Activated B cell treated with CpG ODN at 0.5 μM for 24 hours (primary cell): ENCODE results near the gene XYLT1. TPM values are rescaled to one million over a fixed set of nuclear protein-coding genes. Genes with fewer than 3 reads are reported as not detected.
A peak's percentile ranks its signal among the peaks of the same experiment; 100 is the strongest.

Experiments used
- ATAC-seq: fragments of 200-7000 bp; cut with Tn5 transposase; one replicate; pipeline ENCODE4 v1.10.0; 2021; ENCODE audit warnings: low read depth, mild to moderate bottlenecking, moderate library complexity
- CTCF ChIA-PET: fragments of 350-600 bp; sonication (Branson Sonifier 250); formaldehyde crosslinking; loops from one replicate; lab custom pipeline; 2021; ENCODE audit warnings: antibody characterized with exemption; lab: Charles Lee
- POLR2A ChIA-PET: fragments of 350-600 bp; sonication (Branson Sonifier 250); formaldehyde crosslinking; loops from one replicate; lab custom pipeline; 2021; ENCODE audit warnings: antibody characterized with exemption; lab: Charles Lee
- DNase-seq: peaks from one replicate; pipeline ENCODE4 v3.0.0; 2022
- H3K27ac Mint-ChIP-seq: one replicate; pipeline ENCODE4 v1.8.0; 2020; ENCODE audit warnings: mixed read lengths
- H3K27me3 Mint-ChIP-seq: one replicate; pipeline ENCODE4 v1.8.0; 2021; ENCODE audit warnings: mixed read lengths
- H3K36me3 Mint-ChIP-seq: one replicate; pipeline ENCODE4 v1.8.0; 2021; ENCODE audit warnings: low read depth, mixed read lengths
- H3K4me1 Mint-ChIP-seq: one replicate; pipeline ENCODE4 v1.8.0; 2021; ENCODE audit warnings: mixed read lengths
- H3K4me3 Mint-ChIP-seq: one replicate; pipeline ENCODE4 v1.8.0; 2020; ENCODE audit warnings: mild to moderate bottlenecking, mixed read lengths
- H3K9me3 Mint-ChIP-seq: one replicate; pipeline ENCODE4 v1.8.0; 2020; ENCODE audit warnings: mixed read lengths
- CTCF ChIP-seq: fragments of 200-600 bp; IDR thresholded peaks from one replicate; pipeline ENCODE4 v1.8.0; 2022; ENCODE audit warnings: antibody characterized with exemption, mild to moderate bottlenecking
- intact Hi-C: fragments of 100-400 bp; cut with micrococcal nuclease; formaldehyde crosslinking; loops from one replicate; pipeline ENCODE4 v1.15.1; 2024
- total RNA-seq: library from RNA; stranded (reverse); gene quantifications from 2 replicates; pipeline ENCODE4 v1.2.3, GENCODE V29; 2022

The XYLT1 gene
- total RNA-seq, 1 donor from 2014 or later, result 17.0 TPM

- Mint-ChIP-seq H3K27me3 (no peaks in the 10 kb centered on the region), H3K36me3 (peaks cover 1% of the 10 kb centered on the region), H3K4me3 (no peak overlapping the region), H3K27ac (no peak overlapping the region), H3K4me1 (peaks cover 33% of the 10 kb centered on the region), H3K9me3 (no peaks in the 10 kb centered on the region)
- no peak for TF ChIP-seq CTCF
- ChIA-PET CTCF (no interaction called here), POLR2A (no interaction called here)
- intact Hi-C loops, result loop anchor here (2.0 kb wide), 1 partner anchor 17 kb away; no protein-coding TSS in a partner anchor
- DNase-seq (no peak), ATAC-seq (no peak)
These were observed 74.8 kb downstream of the XYLT1 start for GRCh38 chr16:17395849-17396480.

- ChIA-PET CTCF (no interaction called here), POLR2A (interaction anchor here (0.6 to 0.7 kb wide), 2 partner anchors 34 to 87 kb away, joined by 3 to 4 read pairs; no protein-coding TSS in a partner anchor)
- H3K9me3 Mint-ChIP-seq, result no peaks in the 10 kb centered on the region
- H3K27ac Mint-ChIP-seq, result no peak overlapping the region
- peaks cover 36% of the 10 kb centered on the region for H3K4me1 Mint-ChIP-seq
- H3K4me3 Mint-ChIP-seq, result no peak overlapping the region
- intact Hi-C loops, result no loop called here
- DNase-seq, result no peak
- no peak for TF ChIP-seq CTCF
- no peaks in the 10 kb centered on the region for H3K36me3 Mint-ChIP-seq
- ATAC-seq, result no peak
- H3K27me3 Mint-ChIP-seq, result no peaks in the 10 kb centered on the region
These were observed 77.7 kb downstream of the XYLT1 start for GRCh38 chr16:17392857-17393692.

GRCh38 chr16:17392127-17392856 lies 78.5 kb downstream of the XYLT1 start:
- POLR2A ChIA-PET, result interaction anchor here (0.6 to 1.2 kb wide), 2 partner anchors 8 to 35 kb away, joined by 4 read pairs; no protein-coding TSS in a partner anchor
- peaks cover 34% of the 10 kb centered on the region for H3K4me1 Mint-ChIP-seq
- intact Hi-C loops, result no loop called here

GRCh38 chr16:17391715-17392114 lies 79.0 kb downstream of the XYLT1 start:
- no peaks in the 10 kb centered on the region for H3K36me3 Mint-ChIP-seq
- ChIA-PET POLR2A (interaction anchor here (1.2 kb wide), 1 partner anchor 9 kb away, joined by 4 read pairs; no protein-coding TSS in a partner anchor), CTCF (no interaction called here)
- peaks cover 31% of the 10 kb centered on the region for H3K4me1 Mint-ChIP-seq
- H3K9me3 Mint-ChIP-seq, result no peaks in the 10 kb centered on the region
- peak overlapping the region; percentile 41 for H3K27ac Mint-ChIP-seq
- ATAC-seq (peak; percentile 34), DNase-seq (no peak)
- no peaks in the 10 kb centered on the region for H3K27me3 Mint-ChIP-seq
- TF ChIP-seq CTCF, result no peak
- intact Hi-C loops, result no loop called here
- H3K4me3 Mint-ChIP-seq, result no peak overlapping the region

More at GRCh38 chr16:17392127-17392856, 78.5 kb downstream of the XYLT1 start:
- no peak for DNase-seq
- Mint-ChIP-seq H3K4me3 (no peak overlapping the region), H3K36me3 (no peaks in the 10 kb centered on the region), H3K27me3 (no peaks in the 10 kb centered on the region), H3K27ac (peak overlapping the region; percentile 15), H3K9me3 (no peaks in the 10 kb centered on the region)
- no peak for TF ChIP-seq CTCF
- CTCF ChIA-PET, result no interaction called here
- ATAC-seq, result no peak
